Measurements from ENCODE around the gene ANKRD39. TPM values are rescaled to one million over a fixed set of nuclear protein-coding genes. Genes with fewer than 3 reads are reported as not detected.

ANKRD39 gene, protein sequence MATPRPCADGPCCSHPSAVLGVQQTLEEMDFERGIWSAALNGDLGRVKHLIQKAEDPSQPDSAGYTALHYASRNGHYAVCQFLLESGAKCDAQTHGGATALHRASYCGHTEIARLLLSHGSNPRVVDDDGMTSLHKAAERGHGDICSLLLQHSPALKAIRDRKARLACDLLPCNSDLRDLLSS
- polyA plus RNA-seq (2012; ENCODE audit: insufficient read length, low read depth): 33.0 TPM

DNA sequence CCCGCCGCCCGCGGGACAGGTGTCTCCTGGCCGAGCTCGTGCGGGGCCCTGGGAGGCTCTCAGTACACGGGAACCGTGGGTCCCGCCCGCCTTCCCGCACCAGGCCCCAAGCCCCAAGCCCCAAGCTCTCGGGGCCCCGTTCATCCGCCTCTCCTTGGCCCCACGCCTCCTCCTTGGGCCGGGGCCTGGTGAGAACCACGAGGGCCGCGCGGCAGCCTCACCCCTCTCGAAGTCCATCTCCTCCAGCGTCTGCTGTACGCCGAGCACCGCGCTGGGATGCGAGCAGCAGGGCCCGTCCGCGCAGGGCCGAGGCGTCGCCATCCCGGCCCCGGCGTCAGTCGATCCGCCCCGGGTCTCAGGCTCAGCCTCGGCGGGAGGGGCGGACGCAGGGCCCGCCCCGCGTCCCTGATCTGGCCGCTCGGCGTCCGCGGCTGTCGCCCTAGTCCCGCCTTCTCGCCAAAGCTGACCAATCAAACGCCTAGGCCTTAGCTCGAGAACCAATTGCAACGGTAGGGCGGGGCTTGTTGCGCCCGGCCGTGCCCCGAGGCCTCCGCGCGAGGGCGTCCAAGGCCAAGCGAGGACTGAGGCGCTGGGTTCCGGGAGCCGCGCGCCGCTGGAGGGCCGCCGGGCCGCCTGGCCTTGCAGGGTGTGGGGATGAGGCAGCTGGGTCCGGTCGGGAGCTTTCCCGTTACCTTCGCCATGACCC lies at the start of gene ANKRD39:
Gene ANKRD39, minus strand, starts transcription at position 350 of the 706 bp plus-strand sequence. Its CDS starts 29 bp downstream, at position 321.
- TF ChIP-seq, protein P1, sequence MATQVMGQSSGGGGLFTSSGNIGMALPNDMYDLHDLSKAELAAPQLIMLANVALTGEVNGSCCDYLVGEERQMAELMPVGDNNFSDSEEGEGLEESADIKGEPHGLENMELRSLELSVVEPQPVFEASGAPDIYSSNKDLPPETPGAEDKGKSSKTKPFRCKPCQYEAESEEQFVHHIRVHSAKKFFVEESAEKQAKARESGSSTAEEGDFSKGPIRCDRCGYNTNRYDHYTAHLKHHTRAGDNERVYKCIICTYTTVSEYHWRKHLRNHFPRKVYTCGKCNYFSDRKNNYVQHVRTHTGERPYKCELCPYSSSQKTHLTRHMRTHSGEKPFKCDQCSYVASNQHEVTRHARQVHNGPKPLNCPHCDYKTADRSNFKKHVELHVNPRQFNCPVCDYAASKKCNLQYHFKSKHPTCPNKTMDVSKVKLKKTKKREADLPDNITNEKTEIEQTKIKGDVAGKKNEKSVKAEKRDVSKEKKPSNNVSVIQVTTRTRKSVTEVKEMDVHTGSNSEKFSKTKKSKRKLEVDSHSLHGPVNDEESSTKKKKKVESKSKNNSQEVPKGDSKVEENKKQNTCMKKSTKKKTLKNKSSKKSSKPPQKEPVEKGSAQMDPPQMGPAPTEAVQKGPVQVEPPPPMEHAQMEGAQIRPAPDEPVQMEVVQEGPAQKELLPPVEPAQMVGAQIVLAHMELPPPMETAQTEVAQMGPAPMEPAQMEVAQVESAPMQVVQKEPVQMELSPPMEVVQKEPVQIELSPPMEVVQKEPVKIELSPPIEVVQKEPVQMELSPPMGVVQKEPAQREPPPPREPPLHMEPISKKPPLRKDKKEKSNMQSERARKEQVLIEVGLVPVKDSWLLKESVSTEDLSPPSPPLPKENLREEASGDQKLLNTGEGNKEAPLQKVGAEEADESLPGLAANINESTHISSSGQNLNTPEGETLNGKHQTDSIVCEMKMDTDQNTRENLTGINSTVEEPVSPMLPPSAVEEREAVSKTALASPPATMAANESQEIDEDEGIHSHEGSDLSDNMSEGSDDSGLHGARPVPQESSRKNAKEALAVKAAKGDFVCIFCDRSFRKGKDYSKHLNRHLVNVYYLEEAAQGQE (IDR thresholded peaks at IDR 0.05; ENCODE audit: insufficient read depth in 1 of 2, low read depth in 2 of 2, low read length in 2 of 2): no peak
- TF ChIP-seq TAF1 (IDR thresholded peaks at IDR 0.05; ENCODE audit: borderline replicate concordance, insufficient read depth, low read length): 0 out of 2 replicates have a peak, but pooled peaks have one; percentile 73
- peak; percentile 23 for TF ChIP-seq POLR2AphosphoS5 (IDR thresholded peaks at IDR 0.05; ENCODE audit: low read depth, low read length)
- no peak for TF ChIP-seq FOXP2 (optimal IDR thresholded peaks at IDR 0.05; ENCODE audit: borderline replicate concordance, extremely low read depth, extremely low read length, insufficient read depth)

DNA sequence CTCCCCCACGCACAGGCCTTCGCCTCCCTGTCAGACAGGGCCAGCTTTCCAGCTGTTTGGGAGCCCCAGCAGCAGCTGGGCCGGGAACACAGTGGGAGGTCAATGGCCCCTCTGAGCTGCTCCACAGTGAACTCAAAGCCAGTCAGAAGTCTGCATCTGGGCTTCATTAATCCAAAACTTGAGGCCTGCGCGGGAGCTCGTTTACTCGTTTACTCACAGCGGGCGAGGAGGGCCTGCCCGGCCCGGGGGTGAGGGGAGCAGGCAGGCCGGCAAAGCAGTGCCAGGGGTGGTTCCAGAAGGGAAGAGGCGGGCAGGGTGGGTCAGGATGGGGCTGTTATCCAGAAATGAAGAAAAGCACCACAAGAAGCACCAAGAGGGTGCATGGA lies 48.9 kb upstream of the ANKRD39 start:
- TF ChIP-seq FOXP2 (optimal IDR thresholded peaks at IDR 0.05; ENCODE audit: borderline replicate concordance, extremely low read depth, extremely low read length, insufficient read depth) (no peak), POLR2AphosphoS5 (IDR thresholded peaks at IDR 0.05; ENCODE audit: low read depth, low read length) (no peak), TAF1 (IDR thresholded peaks at IDR 0.05; ENCODE audit: borderline replicate concordance, insufficient read depth, low read length) (no peak), SIN3A (IDR thresholded peaks at IDR 0.05; ENCODE audit: borderline replicate concordance, insufficient read depth, low read length) (no peak)
- TF ChIP-seq, protein P1 (IDR thresholded peaks at IDR 0.05; ENCODE audit: insufficient read depth in 1 of 2, low read depth in 2 of 2, low read length in 2 of 2): no peak

DNA sequence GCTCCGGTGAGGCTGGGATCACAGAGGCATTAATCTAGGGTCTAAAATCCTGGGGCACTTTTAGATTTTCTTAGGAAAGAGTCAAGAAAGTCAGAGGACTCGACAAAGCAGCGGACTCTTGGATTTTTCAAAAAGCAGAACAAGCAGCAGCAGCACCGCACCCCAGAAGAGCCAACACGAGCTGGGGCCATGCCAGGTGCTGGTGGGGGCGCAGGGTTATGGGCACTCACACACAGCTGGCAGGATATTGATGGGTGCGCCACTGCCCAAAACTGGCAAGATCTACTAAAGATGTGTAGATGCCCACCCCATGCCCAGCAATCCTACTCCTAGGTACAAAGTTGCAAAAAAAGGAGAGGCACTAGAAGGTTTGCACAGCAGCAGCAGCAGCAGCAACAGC lies 46.0 kb upstream of the ANKRD39 start:
- TF ChIP-seq, protein P1 (IDR thresholded peaks at IDR 0.05; ENCODE audit: insufficient read depth in 1 of 2, low read depth in 2 of 2, low read length in 2 of 2): no peak

DNA sequence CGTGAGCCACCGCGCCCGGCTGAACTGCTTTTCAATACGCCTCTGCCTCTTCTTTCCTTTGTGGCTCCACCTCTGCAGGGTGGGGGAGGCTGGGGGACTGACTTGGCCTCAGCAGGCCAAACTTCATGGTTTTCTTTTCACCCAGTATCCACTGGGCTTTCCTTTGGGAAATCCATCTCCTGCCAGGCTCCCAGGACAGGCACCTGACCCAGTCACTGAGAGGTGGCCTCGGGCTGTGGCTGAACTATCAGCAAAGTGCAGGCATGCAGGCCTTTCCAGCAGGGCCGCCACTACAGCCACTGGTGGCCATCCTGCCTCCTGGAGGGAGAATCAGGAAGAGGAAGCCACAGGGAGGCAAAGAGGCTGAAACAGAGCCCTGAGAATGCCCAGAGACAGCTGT lies 45.5 kb upstream of the ANKRD39 start:
- no peak for TF ChIP-seq FOXP2 (optimal IDR thresholded peaks at IDR 0.05; ENCODE audit: borderline replicate concordance, extremely low read depth, extremely low read length, insufficient read depth)
- no peak for TF ChIP-seq TAF1 (IDR thresholded peaks at IDR 0.05; ENCODE audit: borderline replicate concordance, insufficient read depth, low read length)
- TF ChIP-seq SIN3A (IDR thresholded peaks at IDR 0.05; ENCODE audit: borderline replicate concordance, insufficient read depth, low read length): no peak
- TF ChIP-seq, protein P1 (IDR thresholded peaks at IDR 0.05; ENCODE audit: insufficient read depth in 1 of 2, low read depth in 2 of 2, low read length in 2 of 2): no peak
- no peak for TF ChIP-seq POLR2AphosphoS5 (IDR thresholded peaks at IDR 0.05; ENCODE audit: low read depth, low read length)

Measured in PFSK-1 (cell line).